ENCODE data around the gene RXYLT1. TPM values are rescaled to one million over a fixed set of nuclear protein-coding genes. Genes with fewer than 3 reads are reported as not detected.

The RXYLT1 gene
- polyA plus RNA-seq, 4 donors = 28.6 to 33.8 (median 32.3) TPM

GRCh38 chr12:63802012-63802608 is 22.4 kb downstream of the RXYLT1 start:
- DNase-seq (ENCODE audit: low read depth in 4 of 4, low spot score in 2 of 4) = no peak

GRCh38 chr12:63804746-63805145 is 25.0 kb downstream of the RXYLT1 start:
- DNase-seq (ENCODE audit: low read depth in 4 of 4, low spot score in 2 of 4) = no peak

- DNase-seq (ENCODE audit: low read depth in 4 of 4, low spot score in 2 of 4) = no peak
These were observed 26.3 kb downstream of the RXYLT1 start for GRCh38 chr12:63805704-63806672.

GRCh38 chr12:63808631-63809030 is 28.9 kb downstream of the RXYLT1 start:
- no peak for DNase-seq (ENCODE audit: low read depth in 4 of 4, low spot score in 2 of 4)

- DNase-seq (ENCODE audit: low read depth in 4 of 4, low spot score in 2 of 4) = no peak
These were observed 29.9 kb downstream of the RXYLT1 start for GRCh38 chr12:63809566-63809965.

GRCh38 chr12:63811334-63811733 is 31.6 kb downstream of the RXYLT1 start:
- no peak for DNase-seq (ENCODE audit: low read depth in 4 of 4, low spot score in 2 of 4)

- no peak for DNase-seq (ENCODE audit: low read depth in 4 of 4, low spot score in 2 of 4)
These were observed 32.0 kb downstream of the RXYLT1 start for GRCh38 chr12:63811755-63812154.

GRCh38 chr12:63814146-63814772 is 34.5 kb downstream of the RXYLT1 start:
- DNase-seq (ENCODE audit: low read depth in 4 of 4, low spot score in 2 of 4) = no peak

- DNase-seq (ENCODE audit: low read depth in 4 of 4, low spot score in 2 of 4) = no peak
These were observed 35.8 kb downstream of the RXYLT1 start for GRCh38 chr12:63815482-63815852.

GRCh38 chr12:63816031-63816430 is 36.3 kb downstream of the RXYLT1 start:
- no peak for DNase-seq (ENCODE audit: low read depth in 4 of 4, low spot score in 2 of 4)

GRCh38 chr12:63820427-63820826 is 40.7 kb downstream of the RXYLT1 start:
- no peak for DNase-seq (ENCODE audit: low read depth in 4 of 4, low spot score in 2 of 4)

- DNase-seq (ENCODE audit: low read depth in 4 of 4, low spot score in 2 of 4) = no peak
These were observed 42.1 kb downstream of the RXYLT1 start for GRCh38 chr12:63821781-63822251.

- DNase-seq (ENCODE audit: low read depth in 4 of 4, low spot score in 2 of 4) = no peak
These were observed 42.6 kb downstream of the RXYLT1 start for GRCh38 chr12:63822352-63822751.

GRCh38 chr12:63823040-63823439 is 43.3 kb downstream of the RXYLT1 start:
- DNase-seq (ENCODE audit: low read depth in 4 of 4, low spot score in 2 of 4) = no peak

GRCh38 chr12:63826006-63826585 is 46.4 kb downstream of the RXYLT1 start:
- DNase-seq (ENCODE audit: low read depth in 4 of 4, low spot score in 2 of 4) = no peak

GRCh38 chr12:63828867-63829266 is 49.2 kb downstream of the RXYLT1 start:
- DNase-seq (ENCODE audit: low read depth in 4 of 4, low spot score in 2 of 4) = no peak

GRCh38 chr12:63836046-63836445 is 56.3 kb downstream of the RXYLT1 start:
- no peak for DNase-seq (ENCODE audit: low read depth in 4 of 4, low spot score in 2 of 4)

GRCh38 chr12:63836936-63837335 is 57.2 kb downstream of the RXYLT1 start:
- no peak for DNase-seq (ENCODE audit: low read depth in 4 of 4, low spot score in 2 of 4)

- DNase-seq (ENCODE audit: low read depth in 4 of 4, low spot score in 2 of 4) = no peak
These were observed 58.7 kb downstream of the RXYLT1 start for GRCh38 chr12:63838411-63838810.

- DNase-seq (ENCODE audit: low read depth in 4 of 4, low spot score in 2 of 4) = no peak
These were observed 61.3 kb downstream of the RXYLT1 start for GRCh38 chr12:63841011-63841410.

- DNase-seq (ENCODE audit: low read depth in 4 of 4, low spot score in 2 of 4) = no peak
These were observed 61.9 kb downstream of the RXYLT1 start for GRCh38 chr12:63841571-63841970.

Measured in left renal cortex interstitium (tissue), 4 donors.